ENCODE measurements around the gene DNALI1. TPM values are rescaled to one million over a fixed set of nuclear protein-coding genes. Genes with fewer than 3 reads are reported as not detected.

DNALI1 gene
- total and polyA plus RNA-seq, 2 experiments from 2014 or later: 5.4 to 25.6 TPM

- Histone ChIP-seq H3F3A (replicated peaks; ENCODE audit: low read depth) (no peaks in the 10 kb centered on the region), H2AFZ (0 out of 2 replicates have a peak overlapping the region, but pooled peaks have one; percentile 74), H3K36me3 (ENCODE audit: insufficient read depth) (peaks cover 22% of the 10 kb centered on the region; the same call in 1 of the 2 replicates), H3K9me2 (ENCODE audit: insufficient read depth) (no peaks in the 10 kb centered on the region), H3K4me3 (peak overlapping the region; percentile 74), H3K4me1 (ENCODE audit: insufficient read depth) (peaks cover 6% of the 10 kb centered on the region), H3K79me2 (replicated peaks; ENCODE audit: insufficient read depth) (peaks cover 40% of the 10 kb centered on the region), H4K20me1 (replicated peaks; ENCODE audit: insufficient read depth) (peaks cover 34% of the 10 kb centered on the region), H3K27me3 (ENCODE audit: insufficient read depth) (no peaks in the 10 kb centered on the region; the same call in 1 of the 2 replicates), H3K4me2 (peak overlapping the region; percentile 71), H3K27ac (ENCODE audit: low read depth) (no peak overlapping the region)
- no peaks in the 10 kb centered on the region for H3K9me3 Mint-ChIP-seq
- TF ChIP-seq REST (IDR thresholded peaks at IDR 0.05; ENCODE audit: unreplicated experiment) (no peak), STAT1 (IDR thresholded peaks at IDR 0.05; ENCODE audit: unreplicated experiment) (no peak), POLR2AphosphoS5 (IDR thresholded peaks at IDR 0.05; ENCODE audit: low read depth) (no peak), ZNF331 (CRISPR knock-in tag; IDR thresholded peaks at IDR 0.05; ENCODE audit: low read depth) (no peak), EZH2 (IDR thresholded peaks at IDR 0.05; ENCODE audit: low read depth, unreplicated experiment) (no peak), NANOG (IDR thresholded peaks at IDR 0.05; ENCODE audit: borderline replicate concordance) (no peak)
- peaks cover 23% of the 10 kb centered on the region for H3K36me3 Mint-ChIP-seq (ENCODE audit: low read depth)
- peaks cover 3% of the 10 kb centered on the region; the same call in 1 of the 3 replicates for H3K4me1 Mint-ChIP-seq
- no peaks in the 10 kb centered on the region for H3K27me3 Mint-ChIP-seq (ENCODE audit: insufficient read depth, low read depth, poor library complexity)
- DNase-seq (ENCODE audit: low spot score): no peak
- H3K4me3 Mint-ChIP-seq: peak overlapping the region; percentile 100
- no peak; the same call in 2 of the 3 replicates for ATAC-seq
- H3K27ac Mint-ChIP-seq: no peak overlapping the region
These were observed 39.5 kb downstream of the DNALI1 start for GRCh38 chr1:37596182-37596667.

GRCh38 chr1:37599940-37600339, 43.2 kb downstream of the DNALI1 start:
- no peak for TF ChIP-seq ZNF331 (CRISPR knock-in tag; IDR thresholded peaks at IDR 0.05; ENCODE audit: low read depth)
- TF ChIP-seq NANOG (IDR thresholded peaks at IDR 0.05; ENCODE audit: borderline replicate concordance): no peak
- no peak for TF ChIP-seq EZH2phosphoT487 (IDR thresholded peaks at IDR 0.05; ENCODE audit: unreplicated experiment)
- no peak for TF ChIP-seq REST (IDR thresholded peaks at IDR 0.05; ENCODE audit: unreplicated experiment)
- no peak for TF ChIP-seq ETS1 (IDR thresholded peaks at IDR 0.05)
- TF ChIP-seq CTCF (conservative IDR thresholded peaks at IDR 0.05; ENCODE audit: low read depth in 2 of 2): no peak
- TF ChIP-seq CREB1 (CRISPR knock-in tag; IDR thresholded peaks at IDR 0.05; ENCODE audit: low read depth): no peak
- no peaks in the 10 kb centered on the region for H3K9me3 Mint-ChIP-seq
- Histone ChIP-seq H3K36me3 (ENCODE audit: insufficient read depth) (no peaks in the 10 kb centered on the region), H3K79me2 (replicated peaks; ENCODE audit: insufficient read depth) (peaks cover 8% of the 10 kb centered on the region), H3K27me3 (ENCODE audit: insufficient read depth) (no peaks in the 10 kb centered on the region; the same call in 1 of the 2 replicates), H3K27ac (ENCODE audit: low read depth) (no peak overlapping the region), H3K4me1 (ENCODE audit: insufficient read depth) (0 out of 2 replicates have a peak, but pooled peaks cover under 1% of the 10 kb centered on the region), H2AFZ (no peak overlapping the region), H3K4me2 (no peak overlapping the region), H3F3A (replicated peaks; ENCODE audit: low read depth) (no peaks in the 10 kb centered on the region), H3K9me2 (ENCODE audit: insufficient read depth) (no peaks in the 10 kb centered on the region), H4K20me1 (replicated peaks; ENCODE audit: insufficient read depth) (peaks cover 2% of the 10 kb centered on the region), H3K4me3 (no peak overlapping the region)
- H3K27ac Mint-ChIP-seq: no peak overlapping the region
- H3K4me1 Mint-ChIP-seq: no peaks in the 10 kb centered on the region
- DNase-seq (ENCODE audit: low spot score) (no peak), ATAC-seq (no peak)
- peaks cover 4% of the 10 kb centered on the region; the same call in 2 of the 3 replicates for H3K36me3 Mint-ChIP-seq (ENCODE audit: low read depth)
- peaks cover 6% of the 10 kb centered on the region for H3K27me3 Mint-ChIP-seq (ENCODE audit: insufficient read depth, low read depth, poor library complexity)
- H3K4me3 Mint-ChIP-seq: no peak overlapping the region

Measured in GM23338 (cell line).